OCI-LY1 (cell line): ENCODE data around the gene DPP7.
"Not testable (repeated sequence)": the region's sequence is repeated elsewhere in the genome, so short reads cannot be mapped to it uniquely, and the experiment has no call there.

Source experiments
- H2AFZ ChIP-seq: fragments of 200-600 bp; sonication (generic), shearing (Covaris generic); 2 replicates; pipeline ENCODE4 v1.6.0; 2014; ENCODE audit warnings: antibody characterized with exemption, mild to moderate bottlenecking, low read length
- H3F3A ChIP-seq: fragments of 200-600 bp; sonication (generic), shearing (Covaris generic); 2 replicates; pipeline ENCODE4 v1.6.0; 2014; ENCODE audit warnings: mild to moderate bottlenecking, antibody characterized with exemption, low read length, moderate library complexity; ENCODE audit not compliant: insufficient read depth
- H3K27ac ChIP-seq: fragments of 200-600 bp; sonication (generic); 2 replicates; pipeline ENCODE4 v1.5.1; 2014; ENCODE audit warnings: low read length, mixed run types, mild to moderate bottlenecking, low read depth; ENCODE audit not compliant: poor library complexity, severe bottlenecking
- H3K27me3 ChIP-seq: fragments of 200-600 bp; sonication (generic); 2 replicates; pipeline ENCODE4 v1.6.0; 2014; ENCODE audit warnings: antibody characterized with exemption, mild to moderate bottlenecking, low read length, moderate library complexity; ENCODE audit not compliant: insufficient read depth
- H3K36me3 ChIP-seq: fragments of 200-600 bp; sonication (generic); 2 replicates; pipeline ENCODE4 v1.6.1; 2014; ENCODE audit warnings: mild to moderate bottlenecking, antibody characterized with exemption, low read length, moderate library complexity, mixed read lengths; ENCODE audit not compliant: insufficient read depth
- H3K4me1 ChIP-seq: fragments of 200-600 bp; sonication (generic); 2 replicates; pipeline ENCODE4 v1.5.1; 2014; ENCODE audit warnings: mild to moderate bottlenecking, low read length, moderate library complexity; ENCODE audit not compliant: insufficient read depth, severe bottlenecking
- H3K4me2 ChIP-seq: fragments of 200-600 bp; sonication (generic), shearing (Covaris generic); 2 replicates; pipeline ENCODE4 v1.6.1; 2014; ENCODE audit warnings: low read length
- H3K4me3 ChIP-seq: fragments of 200-600 bp; sonication (generic); 2 replicates; pipeline ENCODE4 v1.5.1; 2014; ENCODE audit warnings: low read length, low read depth, mild to moderate bottlenecking, mixed read lengths; ENCODE audit not compliant: poor library complexity, severe bottlenecking
- H3K79me2 ChIP-seq: fragments of 200-600 bp; shearing (Covaris generic); 2 replicates; pipeline ENCODE4 v1.6.1; 2016; ENCODE audit warnings: mixed run types, low read length, mixed read lengths; ENCODE audit not compliant: insufficient read depth
- H3K9ac ChIP-seq: fragments of 200-600 bp; sonication (generic), shearing (Covaris generic); 2 replicates; pipeline ENCODE4 v1.6.1; 2014; ENCODE audit warnings: mild to moderate bottlenecking, low read length, mixed read lengths
- H3K9me2 ChIP-seq: fragments of 200-600 bp; sonication (generic), shearing (Covaris generic); 2 replicates; pipeline ENCODE4 v1.6.1; 2014; ENCODE audit warnings: low read depth, mild to moderate bottlenecking, low read length, mixed read lengths
- H3K9me3 ChIP-seq: fragments of 200-600 bp; shearing (Covaris generic); 2 replicates; pipeline ENCODE4 v1.6.1; 2014; ENCODE audit warnings: low read length, mixed read lengths
- H4K20me1 ChIP-seq: fragments of 200-600 bp; sonication (generic), shearing (Covaris generic); 2 replicates; pipeline ENCODE4 v1.6.0; 2016; ENCODE audit warnings: mild to moderate bottlenecking, low read length; ENCODE audit not compliant: insufficient read depth
- CTCF ChIP-seq: fragments of 200-600 bp; sonication (generic), shearing (Covaris generic); IDR thresholded peaks from 2 replicates; pipeline ENCODE4 v1.5.1; 2017; ENCODE audit warnings: mild to moderate bottlenecking, antibody characterized with exemption, low read length, moderate library complexity, mixed read lengths
- EZH2 ChIP-seq: fragments of 200-600 bp; sonication (generic), shearing (Covaris generic); IDR thresholded peaks from 2 replicates; pipeline ENCODE4 v1.8.0; 2017; ENCODE audit warnings: borderline replicate concordance, mixed run types, mild to moderate bottlenecking, antibody characterized with exemption, low read length, moderate library complexity, mixed read lengths

The DPP7 gene

DNA sequence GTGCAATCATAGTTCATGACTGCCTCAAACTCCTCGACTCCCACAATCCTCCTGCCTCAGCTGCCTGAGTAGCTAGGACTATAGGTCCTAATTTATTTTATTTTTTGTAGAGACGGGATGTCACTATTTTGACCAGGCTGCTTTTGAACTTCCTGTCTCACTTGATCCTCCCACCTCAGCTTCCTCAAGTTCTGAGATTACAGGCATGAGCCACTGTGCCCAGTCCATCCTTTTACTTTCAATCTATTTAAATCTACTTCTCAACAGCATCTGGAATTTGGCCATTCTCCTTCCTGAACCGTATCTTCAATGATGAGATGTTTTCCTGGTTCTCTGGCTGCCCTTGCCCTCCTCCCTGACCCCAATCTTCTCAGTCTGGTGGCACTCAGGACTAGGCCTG lies 12.3 kb upstream of the DPP7 start:
- H3K79me2 ChIP-seq: 0 out of 2 replicates have a peak, but pooled peaks cover 6% of the 10 kb centered on the region
- no peaks in the 10 kb centered on the region for H3K9me3 ChIP-seq
- no peaks in the 10 kb centered on the region for H3K9me2 ChIP-seq
- H3K27ac ChIP-seq: peak overlapping the region; percentile 90
- no peaks in the 10 kb centered on the region for H3F3A ChIP-seq
- TF ChIP-seq CTCF: no peak
- no peak for TF ChIP-seq EZH2
- peaks cover 57% of the 10 kb centered on the region for H3K4me1 ChIP-seq
- peak overlapping the region; percentile 96 for H3K4me2 ChIP-seq
- peak overlapping the region; percentile 86 for H3K9ac ChIP-seq
- peak overlapping the region; percentile 85 for H3K4me3 ChIP-seq
- no peak overlapping the region for H2AFZ ChIP-seq
- H4K20me1 ChIP-seq: no peaks in the 10 kb centered on the region
- H3K27me3 ChIP-seq: no peaks in the 10 kb centered on the region
- no peaks in the 10 kb centered on the region for H3K36me3 ChIP-seq

GRCh38 chr9:137123952-137124462 lies 9.5 kb upstream of the DPP7 start:
- not testable (repeated sequence) for H3K9me3 ChIP-seq, H3K4me3 ChIP-seq, H3F3A ChIP-seq, H3K36me3 ChIP-seq, H2AFZ ChIP-seq, H3K9me2 ChIP-seq, H3K27me3 ChIP-seq, H3K79me2 ChIP-seq, H3K4me2 ChIP-seq, H4K20me1 ChIP-seq, H3K9ac ChIP-seq
- Histone ChIP-seq H3K27ac (peak overlapping the region; percentile 85), H3K4me1 (peaks cover 64% of the 10 kb centered on the region)

GRCh38 chr9:137123468-137123837 lies 8.9 kb upstream of the DPP7 start:
- Histone ChIP-seq H3K9ac (no peak overlapping the region), H3K4me2 (peak overlapping the region; percentile 3; the same call in 1 of the 2 replicates), H3F3A (no peaks in the 10 kb centered on the region)

GRCh38 chr9:137122796-137123467 lies 8.4 kb upstream of the DPP7 start:
- Histone ChIP-seq H3K4me2 (peak overlapping the region; percentile 48), H3K4me1 (peaks cover 59% of the 10 kb centered on the region), H3K27ac (peak overlapping the region; percentile 85)
- not testable (repeated sequence) for H3K9me3 ChIP-seq, H2AFZ ChIP-seq, H3K9ac ChIP-seq, H3K36me3 ChIP-seq, H3K27me3 ChIP-seq, H3K79me2 ChIP-seq, H4K20me1 ChIP-seq, H3K9me2 ChIP-seq, H3F3A ChIP-seq, H3K4me3 ChIP-seq

More at GRCh38 chr9:137123468-137123837, 8.9 kb upstream of the DPP7 start:
- peak overlapping the region; percentile 85 for H3K27ac ChIP-seq
- peaks cover 64% of the 10 kb centered on the region for H3K4me1 ChIP-seq
- no peaks in the 10 kb centered on the region for H3K27me3 ChIP-seq
- TF ChIP-seq CTCF: no peak
- TF ChIP-seq EZH2: no peak
- H3K9me3 ChIP-seq: no peaks in the 10 kb centered on the region
- H4K20me1 ChIP-seq: no peaks in the 10 kb centered on the region
- no peaks in the 10 kb centered on the region for H3K9me2 ChIP-seq
- H2AFZ ChIP-seq: no peak overlapping the region
- H3K79me2 ChIP-seq: 0 out of 2 replicates have a peak, but pooled peaks cover 6% of the 10 kb centered on the region
- no peaks in the 10 kb centered on the region for H3K36me3 ChIP-seq
- H3K4me3 ChIP-seq: no peak overlapping the region

- H3K79me2 ChIP-seq, H4K20me1 ChIP-seq, H3K9me2 ChIP-seq, H3F3A ChIP-seq, H3K9ac ChIP-seq, H3K36me3 ChIP-seq, H3K9me3 ChIP-seq, H3K27me3 ChIP-seq, H2AFZ ChIP-seq: not testable (repeated sequence)
- H3K27ac ChIP-seq: peak overlapping the region; percentile 85
- peaks cover 51% of the 10 kb centered on the region for H3K4me1 ChIP-seq
- peak overlapping the region; percentile 48 for H3K4me2 ChIP-seq
- H3K4me3 ChIP-seq: peak overlapping the region; percentile 2
Observed at GRCh38 chr9:137121927-137122795, 7.6 kb upstream of the DPP7 start.
